Measurements from ENCODE around the gene ZP1. TPM values are rescaled to one million over a fixed set of nuclear protein-coding genes. Genes with fewer than 3 reads are reported as not detected.
A peak's percentile ranks its signal among the peaks of the same experiment; 100 is the strongest.

ZP1 gene
- total and polyA plus RNA-seq, 4 donors: 0.04 TPM; not detected in 3

DNA sequence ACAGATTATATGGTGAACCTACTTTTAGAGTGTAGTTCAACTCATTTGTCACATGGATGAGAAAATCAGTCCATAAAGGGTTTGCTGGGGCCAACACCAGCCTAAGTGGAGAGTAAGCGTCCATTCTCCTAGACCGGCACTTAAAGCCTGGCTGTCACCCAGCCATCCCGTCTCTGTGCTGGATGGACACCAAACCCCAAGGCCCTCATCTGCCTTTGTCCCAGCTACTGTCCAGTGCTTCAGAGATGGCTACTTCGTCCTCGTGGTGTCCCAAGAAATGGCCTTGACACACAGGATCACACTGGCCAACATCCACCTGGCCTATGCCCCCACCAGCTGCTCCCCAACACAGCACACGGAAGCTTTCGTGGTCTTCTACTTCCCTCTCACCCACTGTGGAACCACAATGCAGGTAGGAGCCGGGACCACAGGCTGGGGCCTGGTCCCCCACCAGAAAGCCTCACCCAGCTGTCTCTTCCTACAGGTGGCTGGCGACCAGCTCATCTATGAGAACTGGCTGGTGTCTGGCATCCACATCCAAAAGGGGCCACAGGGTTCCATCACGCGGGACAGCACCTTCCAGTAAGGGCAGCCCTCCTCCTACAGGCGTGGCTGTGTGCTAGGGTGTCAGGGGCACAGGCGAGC is 3.5 kb downstream of the ZP1 start:
- no peaks in the 10 kb centered on the region for H3K27me3 ChIP-seq (ENCODE audit: control insufficient read depth in 3 of 3, insufficient read depth in 3 of 3, low read length in 2 of 3)
- H3K9me3 ChIP-seq (ENCODE audit: control insufficient read depth in 4 of 4, insufficient read depth in 3 of 4, low read length in 3 of 4): peaks cover 0 to 1% (median 0%) of the 10 kb centered on the region in 4 donors
- DNase-seq (no peak), ATAC-seq (ENCODE audit: insufficient read depth, low FRiP score) (no peak)
- WGBS, 2 donors: 74 to 77% methylated on average over 13 of the region's 13 CpGs
- no peak overlapping the region for H3K4me3 ChIP-seq
- H3K4me1 ChIP-seq (ENCODE audit: control insufficient read depth in 5 of 5, insufficient read depth in 5 of 5, low read length in 5 of 5): peaks cover 0 to 10% (median 3%) of the 10 kb centered on the region in 5 donors
- no peak for TF ChIP-seq CTCF (IDR thresholded peaks at IDR 0.05; ENCODE audit: control extremely low read depth, extremely low read depth)
- H3K27ac ChIP-seq (ENCODE audit: low read depth in 1 of 2, low read length in 1 of 2): no peak overlapping the region
- H3K36me3 ChIP-seq (ENCODE audit: control insufficient read depth in 4 of 4, insufficient read depth in 4 of 4, low read length in 4 of 4): no peaks in the 10 kb centered on the region
- H3K9ac ChIP-seq (ENCODE audit: insufficient read depth in 1 of 2, low read length in 2 of 2): no peak overlapping the region

- Histone ChIP-seq H3K4me3 (no peak overlapping the region), H3K4me1 (ENCODE audit: control insufficient read depth in 5 of 5, insufficient read depth in 5 of 5, low read length in 5 of 5) (peaks cover 0 to 10% (median 3%) of the 10 kb centered on the region in 5 donors), H3K27ac (ENCODE audit: low read depth in 1 of 2, low read length in 1 of 2) (no peak overlapping the region), H3K27me3 (ENCODE audit: control insufficient read depth in 3 of 3, insufficient read depth in 3 of 3, low read length in 2 of 3) (no peaks in the 10 kb centered on the region), H3K9me3 (ENCODE audit: control insufficient read depth in 4 of 4, insufficient read depth in 3 of 4, low read length in 3 of 4) (peaks cover 0 to 1% (median 0%) of the 10 kb centered on the region in 4 donors), H3K36me3 (ENCODE audit: control insufficient read depth in 4 of 4, insufficient read depth in 4 of 4, low read length in 4 of 4) (no peaks in the 10 kb centered on the region), H3K9ac (ENCODE audit: insufficient read depth in 1 of 2, low read length in 2 of 2) (no peak overlapping the region)
- DNase-seq: peak in 2 of 3 donors; percentile 29 to 44
- no peak for TF ChIP-seq CTCF (IDR thresholded peaks at IDR 0.05; ENCODE audit: control extremely low read depth, extremely low read depth)
- no peak for ATAC-seq (ENCODE audit: insufficient read depth, low FRiP score)
- WGBS, 2 donors: 70 to 72% methylated on average over 7 of the region's 7 CpGs
Observed at GRCh38 chr11:60871378-60872061, 4.2 kb downstream of the ZP1 start.

- no peak for TF ChIP-seq CTCF (IDR thresholded peaks at IDR 0.05; ENCODE audit: control extremely low read depth, extremely low read depth)
- Histone ChIP-seq H3K27ac (ENCODE audit: low read depth in 1 of 2, low read length in 1 of 2) (no peak overlapping the region), H3K36me3 (ENCODE audit: control insufficient read depth in 4 of 4, insufficient read depth in 4 of 4, low read length in 4 of 4) (peaks cover 0 to 3% (median 0%) of the 10 kb centered on the region in 4 donors), H3K4me3 (no peak overlapping the region), H3K9ac (ENCODE audit: insufficient read depth in 1 of 2, low read length in 2 of 2) (no peak overlapping the region), H3K27me3 (ENCODE audit: control insufficient read depth in 3 of 3, insufficient read depth in 3 of 3, low read length in 2 of 3) (no peaks in the 10 kb centered on the region), H3K4me1 (ENCODE audit: control insufficient read depth in 5 of 5, insufficient read depth in 5 of 5, low read length in 5 of 5) (peaks cover 0 to 10% (median 3%) of the 10 kb centered on the region in 5 donors), H3K9me3 (ENCODE audit: control insufficient read depth in 4 of 4, insufficient read depth in 3 of 4, low read length in 3 of 4) (peaks cover 0 to 1% (median 0%) of the 10 kb centered on the region in 4 donors)
- no peak for ATAC-seq (ENCODE audit: insufficient read depth, low FRiP score)
- WGBS, 2 donors: 88 to 91% methylated on average over 6 of the region's 6 CpGs
- peak; percentile 44 to 69 (median 58) for DNase-seq
Observed at GRCh38 chr11:60872124-60872960, 5.0 kb downstream of the ZP1 start.

Measured in lung (tissue), 12 donors.